ELF-1 (cell line): ENCODE data around the gene L3MBTL4.

Source experiments
- DNase-seq: peaks from one replicate; pipeline ENCODE4 v3.0.0-alpha.2; 2016; ENCODE audit warnings: low read depth, low spot score

Gene L3MBTL4

GRCh38 chr18:5909125-5909524, 505.6 kb downstream of the L3MBTL4 start:
- no peak for DNase-seq
